HG03460 (cell line): ENCODE data around the gene HOXC4.
A peak's percentile ranks its signal among the peaks of the same experiment; 100 is the strongest.

Experiments used
- ATAC-seq: cut with Tn5 transposase; IDR thresholded peaks from one replicate; pipeline ENCODE4 v1.9.1; 2021; ENCODE audit not compliant: unreplicated experiment

The HOXC4 gene

DNA sequence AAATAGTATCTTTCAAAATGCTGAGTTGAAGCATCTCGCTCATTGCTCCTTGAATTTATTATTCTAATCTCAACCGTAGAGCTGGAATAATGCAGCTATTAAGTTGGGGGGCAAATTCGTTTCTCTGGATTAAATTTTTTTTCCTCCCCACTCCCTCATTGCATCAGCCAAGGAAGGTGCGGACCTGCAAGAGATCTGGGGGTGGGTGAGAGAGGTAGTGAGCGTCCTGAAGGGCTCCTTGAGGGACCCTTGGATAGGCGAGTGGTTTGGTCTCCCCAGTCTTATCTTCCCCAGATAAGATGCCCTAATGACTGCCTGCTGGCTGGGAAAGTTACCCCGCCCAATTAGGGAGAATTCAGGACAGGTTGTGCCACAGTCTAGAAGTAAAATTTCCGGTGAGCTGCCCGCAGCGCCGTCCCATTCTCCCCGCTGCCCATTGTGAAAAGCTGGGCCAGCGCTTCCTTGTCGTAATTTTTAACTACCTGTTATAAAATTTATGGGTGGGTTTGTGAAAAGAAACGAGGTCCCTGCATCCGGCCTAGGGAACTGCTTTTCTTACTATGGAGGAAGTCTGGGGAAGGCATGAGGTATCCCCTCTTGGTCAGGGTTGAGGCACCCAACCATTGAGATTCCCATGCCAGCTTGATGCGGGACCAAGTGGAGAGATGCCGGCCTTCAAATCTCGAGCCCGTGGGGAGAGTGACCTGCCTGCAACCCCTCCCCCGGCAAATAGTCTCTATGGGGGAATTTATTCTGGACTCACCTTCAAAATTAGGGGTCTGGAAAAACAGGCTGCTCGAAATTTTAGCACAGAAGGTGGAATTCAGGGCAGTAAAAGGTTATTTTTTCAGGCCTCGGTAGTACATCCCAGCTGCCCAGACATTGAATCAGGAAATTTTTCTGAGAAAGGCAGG is 38.4 kb upstream of the HOXC4 start:
- no peak for ATAC-seq

GRCh38 chr12:54016051-54016450 is 37.6 kb upstream of the HOXC4 start:
- ATAC-seq: no peak

- no peak for ATAC-seq
Observed at GRCh38 chr12:54016478-54016964, 37.1 kb upstream of the HOXC4 start.

DNA sequence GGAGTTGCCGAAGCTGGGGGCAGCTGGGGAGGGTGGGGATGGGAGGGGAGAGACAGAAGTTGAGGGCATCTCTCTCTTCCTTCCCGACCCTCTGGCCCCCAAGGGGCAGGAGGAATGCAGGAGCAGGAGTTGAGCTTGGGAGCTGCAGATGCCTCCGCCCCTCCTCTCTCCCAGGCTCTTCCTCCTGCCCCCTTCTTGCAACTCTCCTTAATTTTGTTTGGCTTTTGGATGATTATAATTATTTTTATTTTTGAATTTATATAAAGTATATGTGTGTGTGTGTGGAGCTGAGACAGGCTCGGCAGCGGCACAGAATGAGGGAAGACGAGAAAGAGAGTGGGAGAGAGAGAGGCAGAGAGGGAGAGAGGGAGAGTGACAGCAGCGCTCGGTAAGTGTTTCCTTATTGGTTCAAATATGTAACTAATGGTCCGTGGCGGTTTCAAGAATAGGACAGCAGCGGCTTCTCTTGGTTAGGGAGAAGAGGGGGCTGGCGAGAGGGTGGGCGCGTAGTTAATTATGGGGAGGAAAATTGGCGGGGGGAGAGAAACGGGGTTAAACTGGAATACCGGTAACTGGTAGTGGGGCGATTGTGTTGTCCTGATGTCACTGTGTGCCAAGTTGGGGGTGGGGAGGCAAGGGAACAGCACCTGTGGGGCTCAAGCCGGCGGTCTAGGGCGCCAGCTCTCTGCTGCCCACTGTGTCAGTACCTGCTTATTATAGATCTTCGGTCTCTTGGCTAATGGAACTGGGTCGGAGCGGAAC is 36.4 kb upstream of the HOXC4 start:
- ATAC-seq: peak; percentile 20

DNA sequence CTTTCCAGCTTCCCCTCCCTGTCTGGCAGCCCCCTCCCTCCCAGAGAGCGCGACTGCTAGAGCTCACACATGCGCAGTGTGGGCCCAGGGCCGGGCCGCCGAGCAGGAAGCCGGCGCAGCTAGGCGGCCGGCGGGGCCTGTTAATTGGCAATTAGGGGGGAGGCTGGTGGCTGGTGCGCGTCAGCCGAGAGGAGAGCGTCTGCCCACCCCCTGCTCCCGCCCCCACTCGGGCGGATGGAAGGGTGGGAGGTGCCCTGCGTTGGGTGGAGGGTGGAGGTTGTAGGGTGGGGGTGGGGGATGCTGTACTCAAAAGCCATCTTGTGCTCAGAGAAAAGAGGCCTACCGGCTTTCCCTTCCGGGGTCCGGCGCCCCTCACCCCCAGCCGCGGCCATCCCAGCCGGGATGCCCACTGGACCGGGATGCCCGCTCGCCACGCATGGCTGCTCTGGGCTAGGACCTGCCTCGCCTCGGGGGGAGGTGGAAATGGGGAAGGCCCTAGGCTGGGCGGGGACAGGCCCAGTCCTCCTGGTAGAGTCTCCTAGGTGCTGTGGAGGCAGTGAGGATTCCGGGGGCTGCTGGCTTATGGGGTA is 35.7 kb upstream of the HOXC4 start:
- ATAC-seq: peak; percentile 63

GRCh38 chr12:54018468-54018984 is 35.1 kb upstream of the HOXC4 start:
- no peak for ATAC-seq

DNA sequence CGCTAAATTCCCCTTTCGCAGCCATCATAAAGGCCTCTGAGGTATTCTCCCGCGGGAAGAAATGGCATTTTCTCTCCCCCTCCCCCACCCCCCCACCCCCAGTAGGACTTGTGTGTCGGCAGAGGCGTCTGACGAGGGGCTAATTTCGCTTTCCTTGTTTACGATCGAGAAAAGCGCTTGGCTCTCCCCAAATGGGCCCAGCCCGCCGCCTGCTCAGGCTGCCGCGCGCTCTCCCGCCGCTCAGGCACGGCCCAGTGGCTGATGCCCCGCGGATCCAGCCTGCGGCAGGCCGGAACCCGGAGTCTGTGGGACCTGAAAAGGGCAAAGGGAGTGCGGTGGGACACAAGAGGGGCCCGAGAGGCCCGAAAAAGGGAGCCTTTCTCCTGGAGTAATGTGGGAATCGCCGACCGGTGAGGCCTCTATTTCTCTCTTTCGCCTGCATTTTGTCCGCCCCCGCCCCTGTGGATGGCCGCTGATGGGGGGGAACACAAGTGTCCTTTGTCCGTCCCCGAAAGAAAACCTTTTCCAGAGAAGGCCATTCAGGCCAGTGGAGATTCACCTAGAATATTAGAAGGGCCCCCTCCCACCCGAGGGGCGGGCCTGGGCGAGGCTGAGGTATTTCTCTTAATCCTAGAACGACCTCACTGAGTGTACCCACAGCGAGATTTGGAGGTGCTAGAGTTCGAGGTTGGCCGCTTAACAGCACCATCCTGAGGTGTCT is 34.4 kb upstream of the HOXC4 start:
- ATAC-seq: no peak

GRCh38 chr12:54019924-54020590 is 33.6 kb upstream of the HOXC4 start:
- no peak for ATAC-seq

DNA sequence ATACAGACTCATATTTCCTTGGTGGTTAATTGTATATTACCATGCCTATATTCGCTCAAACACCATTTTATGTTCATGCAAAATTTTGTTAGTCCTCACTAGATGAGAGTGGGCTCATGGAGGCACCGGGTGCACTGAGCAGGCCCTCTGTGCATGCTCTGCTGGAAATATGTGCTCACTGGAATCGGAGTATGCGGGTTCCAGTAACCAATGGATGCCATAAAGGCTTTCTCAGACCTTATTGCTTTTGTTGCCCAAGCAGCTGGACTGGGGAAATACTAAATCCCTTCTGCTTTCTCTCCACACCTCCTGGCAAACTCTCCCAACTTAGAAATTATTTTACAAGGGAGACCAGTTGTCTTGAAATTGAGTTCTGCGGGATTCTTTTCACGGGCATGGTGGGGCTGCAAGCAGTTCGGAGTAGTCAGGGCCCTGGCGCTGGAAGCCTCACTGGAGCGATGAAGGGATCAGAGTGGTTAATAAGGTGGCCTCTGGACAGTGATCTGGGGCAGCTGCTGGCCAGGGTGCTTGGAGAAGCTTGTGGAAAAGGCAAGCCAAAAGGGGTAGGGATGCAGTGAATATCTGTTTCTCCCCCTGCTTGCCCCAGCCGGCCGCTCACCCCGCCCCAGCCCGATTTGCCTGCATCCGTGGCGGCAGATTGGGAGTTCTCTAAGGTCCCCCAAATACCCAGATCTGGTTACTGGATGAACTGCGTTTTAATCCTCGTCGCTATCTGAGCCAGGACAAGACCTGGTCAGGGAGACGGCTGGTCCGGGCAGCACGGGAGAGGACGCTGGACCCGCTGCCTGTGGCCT is 32.8 kb upstream of the HOXC4 start:
- no peak for ATAC-seq

DNA sequence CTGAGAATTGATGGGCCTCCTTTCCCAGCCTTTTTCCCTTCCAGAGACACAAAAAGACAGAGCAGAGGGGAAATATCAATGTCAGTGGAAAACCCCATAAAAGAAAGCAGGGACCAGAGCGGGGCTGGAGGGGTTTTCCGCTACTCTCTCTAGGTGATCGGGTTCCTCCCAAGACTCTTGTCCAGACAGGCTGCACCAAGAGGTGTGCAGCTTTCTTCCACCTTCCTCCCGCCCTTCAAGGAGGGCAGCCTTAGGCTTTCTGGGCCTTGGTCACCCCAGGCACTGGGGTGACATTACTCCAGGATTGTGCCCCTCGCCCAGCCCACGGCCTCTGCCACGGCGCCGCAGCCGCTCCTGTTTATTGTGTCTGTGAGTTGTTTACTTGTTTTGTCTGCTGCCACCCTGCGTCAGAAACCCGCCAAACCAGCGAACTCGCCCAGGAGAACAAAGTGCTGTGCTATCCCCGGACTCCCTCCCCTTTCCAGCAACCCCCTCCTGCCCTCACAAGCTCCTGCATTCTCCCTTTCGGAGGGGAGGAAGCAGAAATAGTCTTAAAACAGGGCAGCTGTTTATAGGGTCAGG is 32.1 kb upstream of the HOXC4 start:
- ATAC-seq: no peak

DNA sequence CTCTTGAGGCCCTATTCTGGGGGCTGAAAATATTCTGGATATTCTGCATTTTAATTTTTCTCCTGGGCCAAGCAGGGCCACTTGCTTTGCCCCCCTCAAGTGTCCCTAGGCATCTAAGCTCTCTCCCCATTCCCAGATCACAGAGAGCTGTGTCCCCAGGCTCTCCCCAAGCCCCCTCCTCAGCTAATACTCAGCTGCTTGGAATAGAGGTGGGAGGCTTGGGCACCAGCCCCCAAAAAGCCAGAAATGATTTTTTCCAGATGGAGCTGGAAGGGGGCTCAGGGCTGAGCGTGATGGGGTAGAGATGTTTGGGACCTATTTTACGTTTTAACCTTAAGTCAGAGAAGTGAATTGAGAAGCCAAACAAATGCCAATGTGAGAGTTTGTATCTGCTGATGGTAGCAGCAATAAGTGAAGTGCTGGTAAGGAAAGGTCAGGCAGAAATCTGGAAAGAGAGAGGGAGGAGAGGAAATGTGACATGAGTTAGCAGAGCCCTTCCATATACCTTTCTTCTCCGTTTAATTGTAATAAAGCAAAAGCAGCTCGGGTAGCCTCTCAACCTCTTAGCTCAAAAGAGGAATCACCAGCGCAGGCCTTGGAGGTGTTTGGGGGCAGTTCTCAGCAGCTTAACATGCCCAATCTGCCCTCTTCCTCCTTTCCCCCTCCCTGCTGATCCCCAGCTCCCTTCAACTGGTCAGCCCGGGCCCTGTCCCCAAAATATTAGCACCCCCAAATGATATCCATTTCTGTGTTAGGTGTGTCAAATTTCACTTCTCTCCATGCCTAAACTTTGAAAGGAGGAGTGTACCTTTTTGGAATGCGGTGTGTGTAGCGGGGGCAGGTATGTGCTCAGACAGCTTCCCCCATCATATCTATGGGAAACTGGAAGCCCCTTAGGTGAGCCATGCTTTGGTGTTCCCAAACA is 30.4 kb upstream of the HOXC4 start:
- no peak for ATAC-seq

GRCh38 chr12:54024127-54024526 is 29.5 kb upstream of the HOXC4 start:
- ATAC-seq: no peak

DNA sequence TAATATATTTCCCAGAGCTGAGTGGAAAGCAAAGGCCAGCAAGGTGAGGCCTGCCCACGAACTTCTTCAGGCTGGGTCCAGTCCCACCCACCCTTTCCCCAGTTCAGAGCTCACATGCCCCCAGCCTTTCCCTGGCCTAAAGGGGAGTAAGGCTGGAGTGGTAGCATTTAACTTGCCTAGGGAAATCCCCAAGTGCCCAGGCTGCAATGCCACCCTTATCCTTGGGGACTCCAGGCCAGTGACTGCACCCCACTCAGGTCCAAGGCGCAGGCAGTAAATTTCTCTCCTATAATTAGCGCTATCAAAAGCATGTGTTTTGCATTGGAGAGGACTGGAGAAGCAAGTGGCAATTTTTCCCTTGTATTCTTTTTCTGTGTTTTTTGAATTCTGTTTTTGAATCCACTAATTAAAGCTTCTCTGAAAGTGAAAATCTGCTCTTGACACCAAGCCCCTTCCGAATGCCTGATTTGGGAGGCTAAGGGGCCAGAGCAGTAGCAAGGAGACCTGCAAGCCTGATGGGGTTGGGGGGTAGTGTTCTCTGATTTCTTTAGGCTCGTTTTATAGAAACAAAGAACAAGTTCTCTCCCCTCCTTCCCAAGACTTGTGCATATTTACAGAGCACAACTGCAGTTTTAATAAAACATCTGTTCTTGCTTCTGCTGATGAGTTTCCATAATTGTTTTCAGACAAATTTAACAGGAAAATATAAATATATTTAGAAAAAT is 28.9 kb upstream of the HOXC4 start:
- no peak for ATAC-seq

DNA sequence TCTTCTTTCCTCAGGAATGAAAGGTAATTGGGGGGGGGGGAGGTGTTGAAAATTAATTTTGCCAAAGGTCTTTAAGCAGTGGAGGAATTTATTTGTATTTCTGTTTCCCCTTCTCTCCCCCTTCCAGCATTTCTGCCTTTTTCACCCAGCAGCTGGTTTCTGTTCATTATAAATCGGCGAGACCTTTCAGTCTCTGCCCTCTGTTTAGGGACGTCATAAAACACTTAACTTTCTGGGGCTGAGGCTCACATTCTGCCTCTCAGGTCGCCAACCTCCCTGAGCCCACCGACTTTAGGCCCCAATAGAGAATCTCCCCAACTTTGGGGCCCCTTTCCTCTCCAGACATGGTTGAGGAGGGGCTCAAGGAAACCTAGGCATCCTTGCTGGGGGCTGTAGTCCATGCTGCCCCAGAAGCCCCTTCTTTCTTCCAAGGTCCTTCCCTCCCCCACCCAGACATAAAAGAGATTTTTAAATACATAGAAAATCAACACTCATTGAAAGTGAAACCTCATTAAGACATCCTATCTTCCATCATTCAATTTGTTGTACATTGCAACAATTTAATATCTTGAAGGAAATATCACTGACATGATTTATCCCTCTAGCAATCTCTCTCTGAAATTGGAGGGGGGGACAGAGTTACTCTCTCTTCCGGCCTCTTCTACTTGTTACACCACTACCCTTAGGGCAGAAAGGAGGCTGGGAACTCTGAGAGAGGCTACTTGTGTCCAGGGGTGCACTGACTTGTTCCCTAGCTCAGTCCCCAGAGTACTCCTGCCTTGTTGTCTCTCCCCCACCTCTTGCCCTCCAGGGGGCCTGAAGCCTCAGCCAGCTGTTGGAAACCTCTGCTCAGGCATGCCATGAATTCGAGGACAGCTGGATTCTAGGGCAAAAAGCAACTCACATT is 27.9 kb upstream of the HOXC4 start:
- no peak for ATAC-seq

GRCh38 chr12:54026640-54027441 is 26.8 kb upstream of the HOXC4 start:
- ATAC-seq: no peak

DNA sequence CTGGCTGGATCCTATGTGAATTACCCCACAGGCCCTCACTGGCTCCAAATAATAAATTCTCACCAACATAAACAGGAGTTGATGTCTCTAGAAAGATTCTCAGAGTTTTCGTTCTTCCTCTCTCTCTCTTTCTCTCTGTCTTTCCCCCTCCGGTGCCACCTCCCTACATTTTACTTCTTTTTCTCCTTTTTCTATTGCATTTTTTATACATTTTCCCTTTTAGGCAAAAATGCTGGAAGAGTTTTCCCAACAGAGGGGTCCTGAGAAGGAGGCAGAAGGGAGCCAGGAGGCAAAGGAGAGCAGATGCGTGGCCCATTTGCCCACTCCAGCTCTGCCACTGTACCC is 26.2 kb upstream of the HOXC4 start:
- ATAC-seq: no peak
